Adrenal gland (tissue), 5 donors: ENCODE measurements around the gene APOL2.

Experiments used
- CTCF ChIP-seq, 6 experiments: fragments of 450-650 bp in 4 of 6; fragments of 200-600 bp in 2 of 6; sonication (generic) in 1 of 6; IDR thresholded peaks; 1 replicate in 5 of 6; 2 replicates in 1 of 6; pipeline versions ENCODE4 v1.5.1 to v1.8.0; 2016 to 2021; ENCODE audit warnings: antibody characterized with exemption in 6 of 6, mild to moderate bottlenecking in 2 of 6, moderate library complexity in 1 of 6
- POLR2A ChIP-seq, 2 donors: fragments of 450-650 bp; IDR thresholded peaks; one replicate each; pipeline ENCODE4 v1.6.1; 2017; ENCODE audit warnings: antibody characterized with exemption in 2 of 2, mild to moderate bottlenecking in 2 of 2, moderate library complexity in 1 of 2
- donor health status: DM: no; HTN: no; CAD: no.

GRCh38 chr22:36287881-36288515 is 48.7 kb upstream of the APOL2 start:
- TF ChIP-seq CTCF (IDR thresholded peaks at IDR 0.05) (no peak), POLR2A (IDR thresholded peaks at IDR 0.05) (no peak)
